Upper lobe of left lung (tissue), 4 donors: Measurements from ENCODE around the gene NME4.

Experiments used
- CTCF ChIP-seq, 6 experiments: fragments of 450-650 bp in 4 of 6; fragments of 200-600 bp in 2 of 6; sonication (generic) in 2 of 6; IDR thresholded peaks; one replicate each; pipeline ENCODE4 v1.5.1; 2016 to 2019; ENCODE audit warnings: antibody characterized with exemption in 6 of 6
- EP300 ChIP-seq, 4 donors: sonication (generic); formaldehyde crosslinking; IDR thresholded peaks; one replicate each; pipeline ENCODE4 v1.5.1; 2017; ENCODE audit warnings: antibody characterized with exemption in 4 of 4, control low read depth in 2 of 4
- POLR2A ChIP-seq, 4 donors: fragments of 450-650 bp; IDR thresholded peaks; one replicate each; pipeline ENCODE4 v1.5.1; 2016 to 2017; ENCODE audit warnings: antibody characterized with exemption in 4 of 4, mild to moderate bottlenecking in 2 of 4
- POLR2AphosphoS5 ChIP-seq, 2 donors: sonication (generic); formaldehyde crosslinking; IDR thresholded peaks; one replicate each; pipeline ENCODE4 v1.5.1; 2017; ENCODE audit warnings: antibody characterized with exemption in 2 of 2

GRCh38 chr16:359067-359763 lies 37.8 kb upstream of the NME4 start:
- no peak for TF ChIP-seq CTCF (IDR thresholded peaks at IDR 0.05)
- TF ChIP-seq POLR2A (IDR thresholded peaks at IDR 0.05), result no peak
- no peak for TF ChIP-seq EP300 (IDR thresholded peaks at IDR 0.05)
- TF ChIP-seq POLR2AphosphoS5 (IDR thresholded peaks at IDR 0.05), result no peak
